ENCODE measurements around the gene TRAPPC2. TPM values are rescaled to one million over a fixed set of nuclear protein-coding genes. Genes with fewer than 3 reads are reported as not detected.

Gene TRAPPC2
- total RNA-seq, 1 experiment from 2014 or later, result 11.9 TPM

GRCh38 chrX:13716455-13716854 lies 18.0 kb downstream of the TRAPPC2 start:
- intact Hi-C loops (cut with micrococcal nuclease), result no loop called here
- no peak overlapping the region for H3K4me2 ChIP-seq (ENCODE audit: low read length)
- RAD21 ChIA-PET (ENCODE audit: low non-redundant PET in 1 of 2, low total read pairs in 2 of 2, uncharacterized antibody in 2 of 2, unreplicated experiment in 2 of 2), result no interaction called here
- H3K27me3 ChIP-seq (ENCODE audit: insufficient read depth, low read length), result no peaks in the 10 kb centered on the region
- H3K9ac ChIP-seq (ENCODE audit: low read length), result no peak overlapping the region
- no peak for DNase-seq (ENCODE audit: low read depth, low spot score)
- no peaks in the 10 kb centered on the region for H4K20me1 ChIP-seq (ENCODE audit: insufficient read depth)
- no peak overlapping the region for H2AFZ ChIP-seq (ENCODE audit: low read depth, low read length, poor library complexity, severe bottlenecking)
- POLR2A ChIA-PET, result interaction anchor here (0.8 kb wide), 1 partner anchor 18 kb away, joined by 3 read pairs; the partner anchor contains the start of genes OFD1 and TRAPPC2
- no TSS peak for BruUV-seq (replicated peaks)
- no peak for TF ChIP-seq FOSL1 (IDR thresholded peaks at IDR 0.05; ENCODE audit: low read depth)
- no peak for TF ChIP-seq CTCF (IDR thresholded peaks at IDR 0.05 in 2 of 3, conservative IDR thresholded peaks at IDR 0.05 in 1 of 3; ENCODE audit: borderline replicate concordance in 1 of 3, insufficient read depth in 1 of 3, low read depth in 2 of 3, low read length in 2 of 3)
- TF ChIP-seq EZH2phosphoT487 (IDR thresholded peaks at IDR 0.05; ENCODE audit: borderline replicate concordance), result no peak
- H3K4me3 ChIP-seq (replicated peaks in 1 of 2; ENCODE audit: low read depth in 1 of 2, low read length in 2 of 2), result no peak overlapping the region
- H3K79me2 ChIP-seq (ENCODE audit: insufficient read depth, low read length), result peaks cover 12% of the 10 kb centered on the region
- no peaks in the 10 kb centered on the region for H3K9me3 ChIP-seq (ENCODE audit: control insufficient read depth in 1 of 2, insufficient read depth in 1 of 2, low read depth in 1 of 2, low read length in 2 of 2)
- H3K36me3 ChIP-seq (ENCODE audit: control insufficient read depth in 1 of 2, insufficient read depth in 2 of 2, low read length in 2 of 2), result peaks cover 2 to 3% of the 10 kb centered on the region in 2 experiments; a peak in 3 of 4 replicates
- H3K27ac ChIP-seq (ENCODE audit: low read depth, low read length), result no peak overlapping the region
- CTCF ChIA-PET, result no interaction called here
- no peaks in the 10 kb centered on the region for H3K9me2 ChIP-seq (ENCODE audit: insufficient read depth)
- H3K4me1 ChIP-seq (ENCODE audit: control insufficient read depth in 1 of 2, insufficient read depth in 2 of 2, low read length in 2 of 2), result no peaks in the 10 kb centered on the region
- no peak for ATAC-seq

- H3K36me3 ChIP-seq (ENCODE audit: control insufficient read depth in 1 of 2, insufficient read depth in 2 of 2, low read length in 2 of 2), result peaks cover 0 to 4% of the 10 kb centered on the region in 2 experiments; a peak in 2 of 4 replicates
- no peak overlapping the region for H3K4me2 ChIP-seq (ENCODE audit: low read length)
- no peaks in the 10 kb centered on the region for H3K9me3 ChIP-seq (ENCODE audit: control insufficient read depth in 1 of 2, insufficient read depth in 1 of 2, low read depth in 1 of 2, low read length in 2 of 2)
- POLR2A ChIA-PET, result no interaction called here
- CTCF ChIA-PET, result no interaction called here
- H3K9me2 ChIP-seq (ENCODE audit: insufficient read depth), result no peaks in the 10 kb centered on the region
- H3K79me2 ChIP-seq (ENCODE audit: insufficient read depth, low read length), result peaks cover 21% of the 10 kb centered on the region
- no peaks in the 10 kb centered on the region for H3K4me1 ChIP-seq (ENCODE audit: control insufficient read depth in 1 of 2, insufficient read depth in 2 of 2, low read length in 2 of 2)
- no peak overlapping the region for H3K9ac ChIP-seq (ENCODE audit: low read length)
- RAD21 ChIA-PET (ENCODE audit: low non-redundant PET in 1 of 2, low total read pairs in 2 of 2, uncharacterized antibody in 2 of 2, unreplicated experiment in 2 of 2), result no interaction called here
- TF ChIP-seq POLR2AphosphoS5 (IDR thresholded peaks at IDR 0.05; ENCODE audit: low read depth, low read length) (no peak), FOSL1 (IDR thresholded peaks at IDR 0.05; ENCODE audit: low read depth) (no peak)
- intact Hi-C loops (cut with micrococcal nuclease), result no loop called here
- H3K4me3 ChIP-seq (replicated peaks in 1 of 2; ENCODE audit: low read depth in 1 of 2, low read length in 2 of 2), result no peak overlapping the region
- H3K27ac ChIP-seq (ENCODE audit: low read depth, low read length), result no peak overlapping the region
- H4K20me1 ChIP-seq (ENCODE audit: insufficient read depth), result no peaks in the 10 kb centered on the region
- no peaks in the 10 kb centered on the region for H3K27me3 ChIP-seq (ENCODE audit: insufficient read depth, low read length)
- ATAC-seq (no peak), DNase-seq (ENCODE audit: low read depth, low spot score) (no peak)
- H2AFZ ChIP-seq (ENCODE audit: low read depth, low read length, poor library complexity, severe bottlenecking), result no peak overlapping the region
- no TSS peak for BruUV-seq (replicated peaks)
These were observed 23.3 kb downstream of the TRAPPC2 start for GRCh38 chrX:13711141-13711540.
